ENCODE results near the gene IGFBP6. TPM values are rescaled to one million over a fixed set of nuclear protein-coding genes. Genes with fewer than 3 reads are reported as not detected.

Gene IGFBP6
- total RNA-seq, 1 donor from 2014 or later = 70.3 TPM

DNA sequence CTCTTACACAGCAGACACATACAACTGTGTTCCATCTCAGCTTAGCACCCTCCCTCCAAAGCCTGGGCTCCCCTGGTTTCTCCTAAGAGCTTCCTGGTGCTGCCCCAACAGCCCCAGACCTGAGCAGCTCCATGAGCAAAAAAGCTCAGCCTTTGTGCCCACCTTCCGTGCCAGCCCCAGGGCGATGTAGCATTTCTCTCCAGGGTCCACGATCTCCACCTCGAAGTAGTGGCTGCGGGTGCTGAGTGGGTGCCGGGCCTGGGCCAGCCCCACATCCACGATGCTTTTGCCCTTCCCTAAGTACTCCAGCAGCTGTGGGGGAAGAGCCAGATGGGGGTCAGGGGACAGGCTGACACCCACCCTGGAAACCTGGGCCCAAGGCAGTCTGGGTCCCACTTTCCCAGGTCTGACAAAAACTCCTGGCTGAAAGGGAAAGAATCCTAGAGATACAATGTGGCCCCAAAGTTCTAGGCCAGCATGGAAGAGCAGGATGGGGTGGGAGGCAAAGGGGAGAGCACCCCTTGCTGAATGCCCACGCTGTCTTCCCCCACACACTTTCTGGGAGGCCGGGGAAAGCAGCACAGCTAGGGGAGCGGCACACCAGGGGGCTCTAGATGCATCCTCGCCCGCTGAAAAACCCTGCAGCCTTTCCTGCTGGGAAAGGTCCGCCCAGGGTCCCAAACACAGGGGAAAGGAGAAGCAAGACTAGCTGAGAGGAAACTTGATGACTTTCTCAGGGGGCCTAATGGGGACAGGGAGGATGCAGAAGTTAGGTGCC, 29.3 kb upstream of the IGFBP6 start:
- no peak for DNase-seq (ENCODE audit: low spot score in 2 of 2, unreplicated experiment in 2 of 2)
- Mint-ChIP-seq H3K4me3 (no peak overlapping the region), H3K9me3 (no peaks in the 10 kb centered on the region), H3K36me3 (peaks cover 11% of the 10 kb centered on the region), H3K27me3 (ENCODE audit: low read depth) (no peaks in the 10 kb centered on the region), H3K27ac (peak overlapping the region; percentile 93), H3K4me1 (peaks cover 63% of the 10 kb centered on the region)
- TF ChIP-seq, protein P1, sequence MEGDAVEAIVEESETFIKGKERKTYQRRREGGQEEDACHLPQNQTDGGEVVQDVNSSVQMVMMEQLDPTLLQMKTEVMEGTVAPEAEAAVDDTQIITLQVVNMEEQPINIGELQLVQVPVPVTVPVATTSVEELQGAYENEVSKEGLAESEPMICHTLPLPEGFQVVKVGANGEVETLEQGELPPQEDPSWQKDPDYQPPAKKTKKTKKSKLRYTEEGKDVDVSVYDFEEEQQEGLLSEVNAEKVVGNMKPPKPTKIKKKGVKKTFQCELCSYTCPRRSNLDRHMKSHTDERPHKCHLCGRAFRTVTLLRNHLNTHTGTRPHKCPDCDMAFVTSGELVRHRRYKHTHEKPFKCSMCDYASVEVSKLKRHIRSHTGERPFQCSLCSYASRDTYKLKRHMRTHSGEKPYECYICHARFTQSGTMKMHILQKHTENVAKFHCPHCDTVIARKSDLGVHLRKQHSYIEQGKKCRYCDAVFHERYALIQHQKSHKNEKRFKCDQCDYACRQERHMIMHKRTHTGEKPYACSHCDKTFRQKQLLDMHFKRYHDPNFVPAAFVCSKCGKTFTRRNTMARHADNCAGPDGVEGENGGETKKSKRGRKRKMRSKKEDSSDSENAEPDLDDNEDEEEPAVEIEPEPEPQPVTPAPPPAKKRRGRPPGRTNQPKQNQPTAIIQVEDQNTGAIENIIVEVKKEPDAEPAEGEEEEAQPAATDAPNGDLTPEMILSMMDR (IDR thresholded peaks at IDR 0.05; ENCODE audit: unreplicated experiment) = no peak

DNA sequence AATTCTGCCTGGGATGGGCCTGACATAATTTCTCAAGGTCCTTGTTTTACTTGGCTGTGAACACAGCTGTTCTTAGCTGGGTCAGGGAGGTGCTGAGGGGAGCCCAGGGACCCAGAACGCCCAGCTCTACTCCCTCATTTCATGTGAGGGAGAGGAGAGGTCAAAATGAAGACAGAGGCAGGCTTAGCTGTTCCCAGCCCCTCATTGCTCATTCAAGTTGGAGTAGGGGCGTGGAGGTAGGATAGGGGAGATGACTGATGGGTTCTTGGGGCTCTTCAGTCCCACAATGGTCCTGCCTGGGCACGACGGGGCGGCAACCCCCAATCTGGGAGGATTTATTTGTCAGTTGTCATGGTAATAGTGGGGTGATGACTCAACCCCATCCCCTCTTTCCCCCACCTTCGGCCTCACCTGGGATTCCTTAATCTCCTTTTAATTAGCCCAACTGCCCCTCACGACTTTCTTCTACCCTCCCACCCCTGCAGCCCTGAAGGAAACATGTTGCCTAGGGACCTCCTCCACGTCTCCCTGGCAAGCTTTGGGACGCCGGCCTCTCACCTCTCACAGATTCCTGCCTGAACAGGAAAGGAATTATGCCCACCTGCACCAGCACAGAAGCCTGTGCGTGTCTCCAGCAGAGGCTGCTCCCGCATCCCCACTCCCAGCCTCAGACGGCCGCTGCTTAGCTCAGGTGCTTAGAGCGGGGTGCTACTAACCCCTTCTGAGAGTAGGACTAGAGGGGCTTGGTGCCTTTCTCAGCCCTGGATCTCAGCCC, 28.5 kb upstream of the IGFBP6 start:
- Mint-ChIP-seq H3K36me3 (peaks cover 14% of the 10 kb centered on the region), H3K27ac (peak overlapping the region; percentile 93)

DNA sequence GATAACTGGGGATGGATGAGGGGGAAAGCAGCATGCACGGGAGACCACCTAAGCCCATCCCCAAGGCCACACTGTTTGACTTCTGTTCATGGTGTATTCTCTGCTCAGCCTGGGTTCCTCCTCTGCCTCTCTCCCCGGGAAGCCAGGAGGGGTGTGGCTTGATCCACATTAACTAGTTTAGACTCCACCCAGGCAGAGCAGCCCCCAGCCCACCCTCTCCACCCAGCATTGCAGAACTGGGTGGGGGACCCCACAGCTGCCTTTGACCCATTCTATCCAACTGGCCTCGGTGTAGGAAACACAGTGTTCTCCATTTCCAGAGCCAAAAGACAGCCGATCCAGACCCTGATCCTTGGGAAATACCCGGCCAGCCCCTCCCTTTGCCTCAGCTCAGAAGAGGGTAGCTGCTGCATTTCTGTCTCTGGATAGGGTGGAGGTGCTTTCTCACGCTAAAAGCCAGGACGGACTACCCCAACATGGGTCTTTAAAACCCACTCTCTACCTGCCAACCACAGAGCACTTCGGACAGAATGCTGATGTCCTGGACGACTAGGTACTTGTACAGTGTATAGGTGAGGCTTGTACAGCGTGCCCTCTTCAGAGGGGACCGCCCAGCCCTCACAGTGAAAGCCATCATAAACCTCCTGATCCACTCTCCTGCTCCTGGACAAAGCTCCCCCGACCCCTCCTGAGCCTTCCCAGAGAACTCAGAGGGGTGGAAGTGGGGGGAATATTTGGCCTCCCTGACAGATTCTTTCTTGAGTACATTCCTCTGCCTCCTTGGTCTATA, 27.7 kb upstream of the IGFBP6 start:
- H3K27me3 Mint-ChIP-seq (ENCODE audit: low read depth) = no peaks in the 10 kb centered on the region
- no peak for DNase-seq (ENCODE audit: low spot score in 2 of 2, unreplicated experiment in 2 of 2)
- H3K9me3 Mint-ChIP-seq = no peaks in the 10 kb centered on the region
- TF ChIP-seq, protein P1 (IDR thresholded peaks at IDR 0.05; ENCODE audit: unreplicated experiment) = no peak
- H3K4me1 Mint-ChIP-seq = peaks cover 72% of the 10 kb centered on the region
- peak overlapping the region; percentile 93 for H3K27ac Mint-ChIP-seq
- no peak overlapping the region for H3K4me3 Mint-ChIP-seq
- H3K36me3 Mint-ChIP-seq = peaks cover 21% of the 10 kb centered on the region

More for the DNA sequence above, 28.5 kb upstream of the IGFBP6 start:
- H3K27me3 Mint-ChIP-seq (ENCODE audit: low read depth) = no peaks in the 10 kb centered on the region
- no peaks in the 10 kb centered on the region for H3K9me3 Mint-ChIP-seq
- H3K4me1 Mint-ChIP-seq = peaks cover 67% of the 10 kb centered on the region
- H3K4me3 Mint-ChIP-seq = no peak overlapping the region
- TF ChIP-seq, protein P1 (IDR thresholded peaks at IDR 0.05; ENCODE audit: unreplicated experiment) = no peak
- no peak for DNase-seq (ENCODE audit: low spot score in 2 of 2, unreplicated experiment in 2 of 2)

DNA sequence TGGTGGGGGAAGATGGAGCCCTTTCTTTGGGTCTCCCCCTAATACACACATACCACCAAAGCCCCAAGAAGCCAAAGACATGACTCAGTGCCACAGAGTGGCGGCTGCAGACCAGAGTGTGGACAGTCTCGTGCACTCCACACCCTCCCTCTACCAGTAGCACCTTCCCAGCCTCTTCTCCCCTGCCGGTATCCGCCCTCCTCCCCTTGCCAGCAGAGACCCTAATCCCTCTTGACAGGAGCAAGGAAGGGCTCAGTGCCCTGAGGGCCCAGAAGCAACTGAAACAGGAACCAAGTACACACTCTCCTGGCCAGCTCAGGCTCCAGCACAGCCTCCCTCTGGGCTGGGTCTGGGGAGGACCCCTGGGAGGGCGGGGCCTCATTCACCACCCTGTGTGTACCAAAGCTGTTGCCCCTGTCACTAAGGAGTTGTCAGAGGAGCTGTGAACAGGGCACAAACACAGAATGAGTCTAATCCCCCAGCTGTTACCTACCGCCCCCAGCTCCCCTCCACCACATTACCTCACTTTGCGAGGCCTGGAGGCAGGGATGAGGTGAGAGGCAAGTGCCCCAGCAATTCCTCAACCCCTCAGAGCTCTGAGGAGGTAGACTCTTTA, 26.5 kb upstream of the IGFBP6 start:
- Mint-ChIP-seq H3K4me1 (peaks cover 81% of the 10 kb centered on the region), H3K27me3 (ENCODE audit: low read depth) (no peaks in the 10 kb centered on the region), H3K4me3 (no peak overlapping the region), H3K27ac (peak overlapping the region; percentile 93), H3K36me3 (peaks cover 14% of the 10 kb centered on the region), H3K9me3 (no peaks in the 10 kb centered on the region)
- no peak for DNase-seq (ENCODE audit: low spot score in 2 of 2, unreplicated experiment in 2 of 2)
- TF ChIP-seq, protein P1 (IDR thresholded peaks at IDR 0.05; ENCODE audit: unreplicated experiment) = no peak

Data from mesothelial cell of epicardium (in vitro differentiated cells).